SK-N-SH treated with all-trans-retinoic acid at 6 μM for 48 hours (cell line): Measurements from ENCODE around the gene STXBP3.

ENCODE experiments used
- ESRRG ChIP-seq: fragments of 250-450 bp; sonication (Bioruptor Pico); IDR thresholded peaks from 2 replicates; pipeline ENCODE4 v1.6.1; 2021; ENCODE audit warnings: mild to moderate bottlenecking
- TCF4 ChIP-seq: fragments of 250-450 bp; sonication (Bioruptor Pico); IDR thresholded peaks from 2 replicates; pipeline ENCODE4 v1.8.0; 2021; ENCODE audit warnings: mild to moderate bottlenecking, moderate library complexity, borderline replicate concordance
- ZFP3 ChIP-seq: fragments of 250-450 bp; sonication (Bioruptor Pico); IDR thresholded peaks from 2 replicates; pipeline ENCODE4 v1.5.0; 2020; ENCODE audit warnings: mild to moderate bottlenecking, moderate library complexity
- ZNF70 ChIP-seq: fragments of 450-650 bp; formaldehyde crosslinking; IDR thresholded peaks from 2 replicates; pipeline ENCODE4 v1.5.0; 2020; ENCODE audit warnings: mild to moderate bottlenecking, moderate library complexity
- TF ChIP-seq, protein P1 (sequence below): fragments of 250-450 bp; sonication (Bioruptor Pico); IDR thresholded peaks from 2 replicates; pipeline ENCODE4 v1.8.0; 2020; ENCODE audit warnings: mild to moderate bottlenecking, moderate library complexity, borderline replicate concordance
- TF ChIP-seq, protein P2 (sequence below): fragments of 250-450 bp; sonication (Bioruptor Pico); IDR thresholded peaks from 2 replicates; pipeline ENCODE4 v1.5.1; 2021; ENCODE audit warnings: mild to moderate bottlenecking, moderate library complexity

DNA sequence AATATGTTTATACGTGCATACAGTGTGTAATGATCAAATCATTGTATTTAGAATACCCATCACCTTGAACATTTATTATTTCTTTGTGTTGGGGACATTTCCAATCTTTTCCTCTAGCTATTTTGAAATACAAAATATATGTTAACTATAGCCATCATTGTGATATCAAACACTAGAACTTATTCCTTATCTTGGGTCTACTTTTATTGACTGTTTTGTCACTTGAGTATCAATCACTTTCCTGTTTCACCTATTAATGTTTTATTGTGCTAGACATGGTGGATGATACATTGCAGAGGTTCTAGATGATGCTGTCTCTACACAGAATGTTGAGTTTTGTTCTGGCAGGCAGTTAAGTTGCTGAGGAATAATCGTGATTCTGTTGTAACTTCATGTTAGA is 45.9 kb downstream of the STXBP3 start:
- TF ChIP-seq ESRRG (no peak), ZFP3 (CRISPR knock-in tag) (no peak), TCF4 (CRISPR knock-in tag) (no peak), ZNF70 (CRISPR knock-in tag) (no peak)
- TF ChIP-seq, protein P1, sequence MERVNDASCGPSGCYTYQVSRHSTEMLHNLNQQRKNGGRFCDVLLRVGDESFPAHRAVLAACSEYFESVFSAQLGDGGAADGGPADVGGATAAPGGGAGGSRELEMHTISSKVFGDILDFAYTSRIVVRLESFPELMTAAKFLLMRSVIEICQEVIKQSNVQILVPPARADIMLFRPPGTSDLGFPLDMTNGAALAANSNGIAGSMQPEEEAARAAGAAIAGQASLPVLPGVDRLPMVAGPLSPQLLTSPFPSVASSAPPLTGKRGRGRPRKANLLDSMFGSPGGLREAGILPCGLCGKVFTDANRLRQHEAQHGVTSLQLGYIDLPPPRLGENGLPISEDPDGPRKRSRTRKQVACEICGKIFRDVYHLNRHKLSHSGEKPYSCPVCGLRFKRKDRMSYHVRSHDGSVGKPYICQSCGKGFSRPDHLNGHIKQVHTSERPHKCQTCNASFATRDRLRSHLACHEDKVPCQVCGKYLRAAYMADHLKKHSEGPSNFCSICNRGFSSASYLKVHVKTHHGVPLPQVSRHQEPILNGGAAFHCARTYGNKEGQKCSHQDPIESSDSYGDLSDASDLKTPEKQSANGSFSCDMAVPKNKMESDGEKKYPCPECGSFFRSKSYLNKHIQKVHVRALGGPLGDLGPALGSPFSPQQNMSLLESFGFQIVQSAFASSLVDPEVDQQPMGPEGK (CRISPR knock-in tag): no peak
- TF ChIP-seq, protein P2, sequence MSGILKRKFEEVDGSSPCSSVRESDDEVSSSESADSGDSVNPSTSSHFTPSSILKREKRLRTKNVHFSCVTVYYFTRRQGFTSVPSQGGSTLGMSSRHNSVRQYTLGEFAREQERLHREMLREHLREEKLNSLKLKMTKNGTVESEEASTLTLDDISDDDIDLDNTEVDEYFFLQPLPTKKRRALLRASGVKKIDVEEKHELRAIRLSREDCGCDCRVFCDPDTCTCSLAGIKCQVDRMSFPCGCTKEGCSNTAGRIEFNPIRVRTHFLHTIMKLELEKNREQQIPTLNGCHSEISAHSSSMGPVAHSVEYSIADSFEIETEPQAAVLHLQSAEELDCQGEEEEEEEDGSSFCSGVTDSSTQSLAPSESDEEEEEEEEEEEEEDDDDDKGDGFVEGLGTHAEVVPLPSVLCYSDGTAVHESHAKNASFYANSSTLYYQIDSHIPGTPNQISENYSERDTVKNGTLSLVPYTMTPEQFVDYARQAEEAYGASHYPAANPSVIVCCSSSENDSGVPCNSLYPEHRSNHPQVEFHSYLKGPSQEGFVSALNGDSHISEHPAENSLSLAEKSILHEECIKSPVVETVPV (CRISPR knock-in tag): no peak
